Peyer's patch (tissue), 4 donors: Measurements from ENCODE around the gene CAMK2B.

Experiments
- CTCF ChIP-seq, 6 experiments: fragments of 450-650 bp in 4 of 6; fragments of 200-600 bp in 2 of 6; sonication (generic) in 1 of 6; IDR thresholded peaks; one replicate each; pipeline ENCODE4 v1.5.1; 2017 to 2019; ENCODE audit warnings: antibody characterized with exemption in 6 of 6, mild to moderate bottlenecking in 3 of 6, moderate library complexity in 1 of 6
- POLR2A ChIP-seq, 2 donors: fragments of 450-650 bp; IDR thresholded peaks; one replicate each; pipeline ENCODE4 v1.5.1; 2017; ENCODE audit warnings: antibody characterized with exemption in 2 of 2, mild to moderate bottlenecking in 2 of 2, moderate library complexity in 2 of 2

GRCh38 chr7:44306606-44307005, 18.8 kb downstream of the CAMK2B start:
- TF ChIP-seq CTCF (IDR thresholded peaks at IDR 0.05) = no peak
- TF ChIP-seq POLR2A (IDR thresholded peaks at IDR 0.05) = no peak
